Left ventricle myocardium inferior (tissue), 1 donor: ENCODE measurements around the gene MAPK1. TPM values are rescaled to one million over a fixed set of nuclear protein-coding genes. Genes with fewer than 3 reads are reported as not detected.
"Not testable (repeated sequence)": the region's sequence is repeated elsewhere in the genome, so short reads cannot be mapped to it uniquely, and the experiment has no call there.

Source experiments
- DNase-seq: peaks from one replicate; pipeline ENCODE4 v3.0.0-alpha.2; 2020
- H3K27ac ChIP-seq: fragments of 200-600 bp; replicated peaks from 2 replicates; pipeline ENCODE4 v1.8.0; 2021
- H3K27me3 ChIP-seq: fragments of 200-600 bp; 2 replicates; pipeline ENCODE4 v1.8.0; 2021; ENCODE audit warnings: low read depth
- H3K36me3 ChIP-seq: fragments of 200-600 bp; 2 replicates; pipeline ENCODE4 v1.8.0; 2021
- H3K4me1 ChIP-seq: fragments of 200-600 bp; 2 replicates; pipeline ENCODE4 v1.8.0; 2021
- H3K4me3 ChIP-seq: fragments of 200-600 bp; 2 replicates; pipeline ENCODE4 v1.8.0; 2021; ENCODE audit warnings: mild to moderate bottlenecking, moderate library complexity
- H3K9me3 ChIP-seq: fragments of 200-600 bp; replicated peaks from 2 replicates; pipeline ENCODE4 v1.8.0; 2021
- intact Hi-C: fragments of 100-400 bp; cut with micrococcal nuclease; formaldehyde crosslinking; loops from one replicate; pipeline ENCODE4 v1.11.0; 2022
- total RNA-seq: library from RNA; stranded (reverse); fragmentation: NEBNext Ultra II Directional; extraction: Animal tissue kit (Norgen Biotek cat#: 25700); gene quantifications from one replicate; pipeline ENCODE4 v1.2.1, GENCODE V29; 2021
- TF ChIP-seq, protein P1 (sequence below): fragments of 200-600 bp; IDR thresholded peaks from 2 replicates; pipeline ENCODE4 v1.8.0; 2021; ENCODE audit warnings: antibody characterized with exemption, mild to moderate bottlenecking, borderline replicate concordance
- donor health status: DM: no; HTN: yes; CAD: no; lungs with severe emphysema.

The MAPK1 gene
- total RNA-seq, 1 donor from 2014 or later: 91.7 TPM

- no peak for DNase-seq
These were observed 65.4 kb downstream of the MAPK1 start for GRCh38 chr22:21802056-21802455.

DNA sequence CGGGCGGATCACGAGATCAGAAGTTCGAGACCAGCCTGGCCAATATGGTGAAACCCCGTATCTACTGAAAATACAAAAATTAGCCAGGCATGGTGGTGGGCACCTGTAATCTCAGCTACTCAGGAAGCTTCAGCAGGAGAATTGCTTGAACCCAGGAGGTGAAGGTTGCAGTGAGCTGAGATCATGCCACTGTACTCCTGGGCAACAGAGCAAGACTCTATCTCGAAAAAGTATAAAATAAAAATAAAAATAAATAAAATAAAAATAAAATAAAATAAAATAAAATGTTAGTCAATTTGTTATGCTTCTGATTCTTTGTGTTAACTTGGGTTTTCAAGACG, 66.2 kb downstream of the MAPK1 start:
- intact Hi-C loops: loop anchor here (10.0 kb wide), 2 partner anchors 56 to 64 kb away; partner anchors contain the start of gene MAPK1
- peaks cover 81% of the 10 kb centered on the region for H3K36me3 ChIP-seq

More at GRCh38 chr22:21802056-21802455, 65.4 kb downstream of the MAPK1 start:
- Histone ChIP-seq H3K27ac (no peak overlapping the region), H3K36me3 (peaks cover 85% of the 10 kb centered on the region), H3K4me3 (no peak overlapping the region), H3K4me1 (peaks cover 20% of the 10 kb centered on the region), H3K27me3 (no peaks in the 10 kb centered on the region), H3K9me3 (no peaks in the 10 kb centered on the region)
- intact Hi-C loops: loop anchor here (10.0 kb wide), 2 partner anchors 57 to 63 kb away; partner anchors contain the start of gene MAPK1
- TF ChIP-seq, protein P1, sequence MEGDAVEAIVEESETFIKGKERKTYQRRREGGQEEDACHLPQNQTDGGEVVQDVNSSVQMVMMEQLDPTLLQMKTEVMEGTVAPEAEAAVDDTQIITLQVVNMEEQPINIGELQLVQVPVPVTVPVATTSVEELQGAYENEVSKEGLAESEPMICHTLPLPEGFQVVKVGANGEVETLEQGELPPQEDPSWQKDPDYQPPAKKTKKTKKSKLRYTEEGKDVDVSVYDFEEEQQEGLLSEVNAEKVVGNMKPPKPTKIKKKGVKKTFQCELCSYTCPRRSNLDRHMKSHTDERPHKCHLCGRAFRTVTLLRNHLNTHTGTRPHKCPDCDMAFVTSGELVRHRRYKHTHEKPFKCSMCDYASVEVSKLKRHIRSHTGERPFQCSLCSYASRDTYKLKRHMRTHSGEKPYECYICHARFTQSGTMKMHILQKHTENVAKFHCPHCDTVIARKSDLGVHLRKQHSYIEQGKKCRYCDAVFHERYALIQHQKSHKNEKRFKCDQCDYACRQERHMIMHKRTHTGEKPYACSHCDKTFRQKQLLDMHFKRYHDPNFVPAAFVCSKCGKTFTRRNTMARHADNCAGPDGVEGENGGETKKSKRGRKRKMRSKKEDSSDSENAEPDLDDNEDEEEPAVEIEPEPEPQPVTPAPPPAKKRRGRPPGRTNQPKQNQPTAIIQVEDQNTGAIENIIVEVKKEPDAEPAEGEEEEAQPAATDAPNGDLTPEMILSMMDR: no peak

GRCh38 chr22:21800552-21801303, 66.7 kb downstream of the MAPK1 start:
- Histone ChIP-seq H3K9me3 (no peaks in the 10 kb centered on the region), H3K4me1 (peaks cover 27% of the 10 kb centered on the region), H3K27me3 (no peaks in the 10 kb centered on the region), H3K27ac (no peak overlapping the region), H3K4me3 (no peak overlapping the region), H3K36me3 (peaks cover 79% of the 10 kb centered on the region)
- DNase-seq: no peak
- intact Hi-C loops: loop anchor here (10.0 kb wide), 2 partner anchors 56 to 64 kb away; partner anchors contain the start of gene MAPK1
- TF ChIP-seq, protein P1: no peak

More for the DNA sequence above, 66.2 kb downstream of the MAPK1 start:
- not testable (repeated sequence) for H3K4me3 ChIP-seq, H3K9me3 ChIP-seq, H3K27me3 ChIP-seq, DNase-seq, H3K27ac ChIP-seq
- H3K4me1 ChIP-seq: peaks cover 25% of the 10 kb centered on the region

GRCh38 chr22:21797444-21798221, 69.8 kb downstream of the MAPK1 start:
- intact Hi-C loops: no loop called here
- peaks cover 27% of the 10 kb centered on the region for H3K4me1 ChIP-seq
- no peaks in the 10 kb centered on the region for H3K27me3 ChIP-seq
- TF ChIP-seq, protein P1: peak; percentile 27
- no peak overlapping the region for H3K4me3 ChIP-seq
- peaks cover 59% of the 10 kb centered on the region for H3K36me3 ChIP-seq
- DNase-seq: no peak
- peak overlapping the region; percentile 62 for H3K27ac ChIP-seq
- no peaks in the 10 kb centered on the region for H3K9me3 ChIP-seq

DNA sequence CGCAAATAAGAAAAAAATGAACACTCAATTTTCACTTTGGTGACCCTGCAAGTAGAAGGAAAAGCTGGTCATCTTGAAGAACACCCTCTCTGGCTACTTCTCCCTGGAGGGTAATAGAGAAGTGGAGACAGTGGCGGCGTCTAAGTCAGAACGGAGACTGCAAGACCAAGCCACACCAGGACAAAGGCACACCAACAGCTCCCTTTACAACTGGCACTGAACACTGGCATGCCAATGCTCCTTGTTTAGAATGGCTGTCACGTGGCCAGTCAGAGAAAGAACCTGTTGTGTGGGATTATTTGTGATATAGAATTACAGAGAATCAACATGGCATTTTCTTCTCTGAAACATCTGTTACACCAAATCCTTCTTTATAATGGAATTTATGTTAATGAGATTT, 70.6 kb downstream of the MAPK1 start:
- no peak for DNase-seq
- Histone ChIP-seq H3K4me3 (no peak overlapping the region), H3K9me3 (no peaks in the 10 kb centered on the region), H3K27ac (peak overlapping the region; percentile 62), H3K4me1 (peaks cover 27% of the 10 kb centered on the region), H3K27me3 (no peaks in the 10 kb centered on the region), H3K36me3 (peaks cover 55% of the 10 kb centered on the region)
- TF ChIP-seq, protein P1: no peak
- intact Hi-C loops: no loop called here
